Caco-2 (cell line): ENCODE results near the gene IL9R. TPM values are rescaled to one million over a fixed set of nuclear protein-coding genes. Genes with fewer than 3 reads are reported as not detected.

ENCODE experiments used
- BruUV-seq: library from RNA; stranded (reverse); fragments of 400-500 nt; replicated peaks from 2 replicates; lab custom pipeline; 2021; lab: Mats Ljungman, UMichigan
- CTCF ChIA-PET: fragments of 300-600 bp; sonication (Branson Sonifier 250); formaldehyde crosslinking; loops from one replicate; lab custom pipeline; 2022; ENCODE audit warnings: antibody characterized with exemption; lab: Charles Lee
- POLR2A ChIA-PET: fragments of 300-600 bp; sonication (Branson Sonifier 250); formaldehyde crosslinking; loops from one replicate; lab custom pipeline; 2022; ENCODE audit warnings: antibody characterized with exemption; lab: Charles Lee
- DNase-seq, 2 experiments: peaks; one replicate each; pipeline versions ENCODE4 v3.0.0 to v3.0.0-alpha.2; 2020 to 2022
- H3K27me3 ChIP-seq: replicated peaks from 2 replicates; pipeline ENCODE4 v1.6.0; 2011; ENCODE audit warnings: low read length; ENCODE audit not compliant: control insufficient read depth, insufficient read depth
- H3K36me3 ChIP-seq: 2 replicates; pipeline ENCODE4 v1.5.1; 2011; ENCODE audit warnings: low read length; ENCODE audit not compliant: control insufficient read depth, insufficient read depth
- H3K4me1 ChIP-seq: fragments of 250-450 bp; sonication (Bioruptor Pico); 2 replicates; pipeline ENCODE4 v1.5.1; 2020; ENCODE audit warnings: mild to moderate bottlenecking
- H3K4me3 ChIP-seq: 2 replicates; pipeline ENCODE4 v1.5.1; 2011; ENCODE audit warnings: low read depth, mild to moderate bottlenecking, control low read depth, low read length
- H3K9me3 ChIP-seq: fragments of 250-450 bp; sonication (Bioruptor Pico); 2 replicates; pipeline ENCODE4 v1.5.1; 2020; ENCODE audit warnings: mild to moderate bottlenecking, moderate library complexity
- H3K27ac Mint-ChIP-seq: one replicate; pipeline ENCODE4 v1.8.0; 2022; ENCODE audit warnings: mixed read lengths; ENCODE audit not compliant: unreplicated experiment
- H3K27me3 Mint-ChIP-seq: one replicate; pipeline ENCODE4 v1.8.0; 2022; ENCODE audit warnings: mixed read lengths; ENCODE audit not compliant: insufficient read depth, unreplicated experiment
- H3K36me3 Mint-ChIP-seq: one replicate; pipeline ENCODE4 v1.8.0; 2022; ENCODE audit warnings: mild to moderate bottlenecking, mixed read lengths; ENCODE audit not compliant: insufficient read depth, unreplicated experiment
- H3K4me1 Mint-ChIP-seq: one replicate; pipeline ENCODE4 v1.8.0; 2022; ENCODE audit warnings: low read depth, mixed read lengths; ENCODE audit not compliant: unreplicated experiment
- H3K4me3 Mint-ChIP-seq: one replicate; pipeline ENCODE4 v1.8.0; 2022; ENCODE audit warnings: mild to moderate bottlenecking, moderate library complexity, mixed read lengths; ENCODE audit not compliant: unreplicated experiment
- H3K9me3 Mint-ChIP-seq: one replicate; pipeline ENCODE4 v1.8.0; 2022; ENCODE audit warnings: mixed read lengths; ENCODE audit not compliant: unreplicated experiment
- intact Hi-C: fragments of 100-400 bp; cut with micrococcal nuclease; formaldehyde crosslinking; loops from one replicate; pipeline ENCODE4 v1.10.0; 2022; ENCODE audit not compliant: unreplicated experiment
- total RNA-seq: library from RNA; stranded (reverse); gene quantifications from 2 replicates; pipeline ENCODE4 v1.2.3, GENCODE V29; 2022
- TF ChIP-seq, protein P1 (sequence below), 2 experiments: fragments of 200-600 bp in 1 of 2; IDR thresholded peaks; 1 replicate in 1 of 2; 2 replicates in 1 of 2; pipeline versions ENCODE4 v1.5.1 to v1.8.0; 2011 to 2022; ENCODE audit warnings: antibody characterized with exemption in 1 of 2, control low read depth in 1 of 2, inconsistent platforms in 1 of 2, low read depth in 1 of 2, low read length in 1 of 2, mild to moderate bottlenecking in 1 of 2, moderate library complexity in 1 of 2; ENCODE audit not compliant: insufficient read depth in 1 of 2, severe bottlenecking in 1 of 2, unreplicated experiment in 1 of 2

The IL9R gene
- total RNA-seq, 1 experiment from 2014 or later = not detected

- CTCF ChIA-PET = no interaction called here
- no peak for DNase-seq
Measured at GRCh38 chrX:155993421-155993820, 4.1 kb upstream of the IL9R start.

DNA sequence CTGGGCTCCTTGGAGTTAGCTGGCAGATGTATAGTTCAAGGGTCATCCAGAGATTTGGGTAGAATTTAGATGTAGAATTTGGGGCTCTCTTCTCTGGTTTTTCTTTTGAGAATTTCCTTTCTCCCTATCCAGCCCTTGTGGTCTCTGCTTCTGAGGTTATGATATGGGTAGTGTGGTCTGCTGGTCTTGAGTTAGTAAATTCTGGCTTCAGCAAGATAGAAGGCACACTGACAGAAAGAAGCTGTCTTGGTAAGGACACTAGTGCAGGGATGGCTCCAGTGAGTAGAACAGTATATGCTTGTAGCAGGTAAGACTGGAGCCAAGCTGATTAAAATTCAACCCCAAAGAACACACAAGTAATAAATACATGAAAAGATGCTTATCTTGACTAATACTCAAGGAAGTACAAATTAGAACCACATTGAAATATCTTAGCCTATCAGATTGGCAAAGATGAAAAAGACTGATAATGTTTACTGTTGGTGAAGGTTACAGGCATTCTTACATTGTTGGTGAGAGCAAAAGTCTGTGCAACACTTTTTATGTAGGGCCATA lies 2.1 kb upstream of the IL9R start:
- H3K9me3 ChIP-seq = no peaks in the 10 kb centered on the region
- Mint-ChIP-seq H3K27me3 (no peaks in the 10 kb centered on the region), H3K4me1 (no peaks in the 10 kb centered on the region), H3K9me3 (no peaks in the 10 kb centered on the region), H3K4me3 (no peak overlapping the region), H3K27ac (no peak overlapping the region), H3K36me3 (no peaks in the 10 kb centered on the region)
- no peaks in the 10 kb centered on the region for H3K27me3 ChIP-seq
- BruUV-seq = no TSS peak
- H3K36me3 ChIP-seq = no peaks in the 10 kb centered on the region
- POLR2A ChIA-PET = no interaction called here
- intact Hi-C loops = no loop called here
- no peak for DNase-seq
- CTCF ChIA-PET = no interaction called here
- no peak overlapping the region for H3K4me3 ChIP-seq
- TF ChIP-seq, protein P1, sequence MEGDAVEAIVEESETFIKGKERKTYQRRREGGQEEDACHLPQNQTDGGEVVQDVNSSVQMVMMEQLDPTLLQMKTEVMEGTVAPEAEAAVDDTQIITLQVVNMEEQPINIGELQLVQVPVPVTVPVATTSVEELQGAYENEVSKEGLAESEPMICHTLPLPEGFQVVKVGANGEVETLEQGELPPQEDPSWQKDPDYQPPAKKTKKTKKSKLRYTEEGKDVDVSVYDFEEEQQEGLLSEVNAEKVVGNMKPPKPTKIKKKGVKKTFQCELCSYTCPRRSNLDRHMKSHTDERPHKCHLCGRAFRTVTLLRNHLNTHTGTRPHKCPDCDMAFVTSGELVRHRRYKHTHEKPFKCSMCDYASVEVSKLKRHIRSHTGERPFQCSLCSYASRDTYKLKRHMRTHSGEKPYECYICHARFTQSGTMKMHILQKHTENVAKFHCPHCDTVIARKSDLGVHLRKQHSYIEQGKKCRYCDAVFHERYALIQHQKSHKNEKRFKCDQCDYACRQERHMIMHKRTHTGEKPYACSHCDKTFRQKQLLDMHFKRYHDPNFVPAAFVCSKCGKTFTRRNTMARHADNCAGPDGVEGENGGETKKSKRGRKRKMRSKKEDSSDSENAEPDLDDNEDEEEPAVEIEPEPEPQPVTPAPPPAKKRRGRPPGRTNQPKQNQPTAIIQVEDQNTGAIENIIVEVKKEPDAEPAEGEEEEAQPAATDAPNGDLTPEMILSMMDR (IDR thresholded peaks at IDR 0.05; ENCODE audit: insufficient read depth in 1 of 2, low read depth in 1 of 2, low read length in 1 of 2, severe bottlenecking in 1 of 2, unreplicated experiment in 1 of 2) = no peak
- no peaks in the 10 kb centered on the region for H3K4me1 ChIP-seq

More at GRCh38 chrX:155993421-155993820, 4.1 kb upstream of the IL9R start:
- TF ChIP-seq, protein P1 (IDR thresholded peaks at IDR 0.05; ENCODE audit: insufficient read depth in 1 of 2, low read depth in 1 of 2, low read length in 1 of 2, severe bottlenecking in 1 of 2, unreplicated experiment in 1 of 2) = no peak
- no peaks in the 10 kb centered on the region for H3K36me3 Mint-ChIP-seq
- Histone ChIP-seq H3K36me3 (no peaks in the 10 kb centered on the region), H3K4me3 (no peak overlapping the region), H3K4me1 (no peaks in the 10 kb centered on the region), H3K27me3 (no peaks in the 10 kb centered on the region), H3K9me3 (no peaks in the 10 kb centered on the region)
- H3K4me1 Mint-ChIP-seq = no peaks in the 10 kb centered on the region
- BruUV-seq = no TSS peak
- H3K27ac Mint-ChIP-seq = no peak overlapping the region
- no peak overlapping the region for H3K4me3 Mint-ChIP-seq
- POLR2A ChIA-PET = no interaction called here
- peaks cover 10% of the 10 kb centered on the region for H3K9me3 Mint-ChIP-seq
- no peaks in the 10 kb centered on the region for H3K27me3 Mint-ChIP-seq
- intact Hi-C loops = no loop called here

DNA sequence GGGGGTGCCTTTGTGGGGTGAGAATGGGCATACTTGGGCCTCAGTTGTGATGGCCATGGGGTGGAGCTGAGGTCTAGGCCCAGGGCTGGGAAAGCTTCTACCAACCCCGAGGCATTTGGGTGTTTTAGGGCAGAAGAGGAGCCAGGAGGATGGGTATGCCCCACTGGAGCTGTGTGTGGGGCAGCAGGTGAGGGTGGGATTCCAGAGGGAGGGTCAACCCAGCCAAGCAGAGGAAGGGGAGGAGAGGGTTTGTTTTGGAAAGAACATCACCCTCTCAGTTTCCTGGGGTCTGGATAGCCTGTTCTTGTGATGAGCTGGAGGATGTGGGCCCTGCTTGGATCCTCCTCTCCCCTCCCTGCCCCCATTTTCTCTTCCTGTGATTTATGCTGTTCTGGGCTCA lies 620 bp downstream of the IL9R start:
- intact Hi-C loops = no loop called here
- no peaks in the 10 kb centered on the region for H3K27me3 Mint-ChIP-seq
- no TSS peak for BruUV-seq
- H3K4me1 Mint-ChIP-seq = no peaks in the 10 kb centered on the region
- Histone ChIP-seq H3K4me1 (no peaks in the 10 kb centered on the region), H3K36me3 (no peaks in the 10 kb centered on the region), H3K9me3 (no peaks in the 10 kb centered on the region), H3K4me3 (no peak overlapping the region), H3K27me3 (no peaks in the 10 kb centered on the region)
- TF ChIP-seq, protein P1 (IDR thresholded peaks at IDR 0.05; ENCODE audit: insufficient read depth in 1 of 2, low read depth in 1 of 2, low read length in 1 of 2, severe bottlenecking in 1 of 2, unreplicated experiment in 1 of 2) = no peak
- ChIA-PET CTCF (no interaction called here), POLR2A (no interaction called here)
- H3K4me3 Mint-ChIP-seq = no peak overlapping the region
- no peaks in the 10 kb centered on the region for H3K9me3 Mint-ChIP-seq
- no peak for DNase-seq
- H3K36me3 Mint-ChIP-seq = no peaks in the 10 kb centered on the region
- H3K27ac Mint-ChIP-seq = no peak overlapping the region
